A549 treated with Hydrocortisone at 1 μM for 4 hours (cell line): ENCODE data around the gene OVCA2. TPM values are rescaled to one million over a fixed set of nuclear protein-coding genes. Genes with fewer than 3 reads are reported as not detected.

Source experiments
- total RNA-seq: library from RNA; stranded (reverse); fragments of 200-300 nt; extraction: Qiagen RNA extraction; gene quantifications from 5 replicates; pipeline ENCODE4 v1.2.3, GENCODE V29; 2022

OVCA2 gene
- total RNA-seq = 52.8 to 80.8 TPM (median 76.2 TPM) in 5 replicates

GRCh38 chr17:2041561-2042389 lies at the start of gene OVCA2:
Gene OVCA2 (plus strand): TSS chr17:2042022. CDS start chr17:2042048, 26 bp downstream.

GRCh38 chr17:2025220-2025621 lies 16.6 kb upstream of the OVCA2 start, which contains the start of gene RTN4RL1:
Gene RTN4RL1 (minus strand): TSS chr17:2025334. CDS start chr17:2024865, 469 bp downstream.

GRCh38 chr17:2029911-2030778 lies 11.7 kb upstream of the OVCA2 start, which contains the start of gene DPH1:
Gene DPH1 (plus strand): TSS chr17:2030153. CDS start chr17:2030170, 17 bp downstream.

GRCh38 chr17:2054512-2055291 lies 12.9 kb downstream of the OVCA2 start, which contains the start of gene HIC1:
Gene HIC1 (plus strand): TSS chr17:2055103. CDS start chr17:2056691, 1,588 bp downstream.

Other genes with a start within 250 kb of the OVCA2 start
- 8.5 to 10.2 TPM (median 9.1 TPM) in 5 replicates for gene SMYD4, start 212.1 kb upstream of the OVCA2 start, total RNA-seq
- 68.4 to 79.3 TPM (median 75.0 TPM) in 5 replicates for gene RPA1, start 212.0 kb upstream of the OVCA2 start, total RNA-seq
- gene RTN4RL1, start 16.7 kb upstream of the OVCA2 start, total RNA-seq = 12.8 to 15.8 TPM (median 15.2 TPM) in 5 replicates
- 41.7 to 44.1 TPM (median 42.9 TPM) in 5 replicates for gene DPH1, start 11.9 kb upstream of the OVCA2 start, total RNA-seq
- gene HIC1, start 13.1 kb downstream of the OVCA2 start, total RNA-seq = 1.2 to 2.0 TPM (median 1.5 TPM) in 5 replicates